ENCODE measurements around the gene FASN.

FASN gene

DNA sequence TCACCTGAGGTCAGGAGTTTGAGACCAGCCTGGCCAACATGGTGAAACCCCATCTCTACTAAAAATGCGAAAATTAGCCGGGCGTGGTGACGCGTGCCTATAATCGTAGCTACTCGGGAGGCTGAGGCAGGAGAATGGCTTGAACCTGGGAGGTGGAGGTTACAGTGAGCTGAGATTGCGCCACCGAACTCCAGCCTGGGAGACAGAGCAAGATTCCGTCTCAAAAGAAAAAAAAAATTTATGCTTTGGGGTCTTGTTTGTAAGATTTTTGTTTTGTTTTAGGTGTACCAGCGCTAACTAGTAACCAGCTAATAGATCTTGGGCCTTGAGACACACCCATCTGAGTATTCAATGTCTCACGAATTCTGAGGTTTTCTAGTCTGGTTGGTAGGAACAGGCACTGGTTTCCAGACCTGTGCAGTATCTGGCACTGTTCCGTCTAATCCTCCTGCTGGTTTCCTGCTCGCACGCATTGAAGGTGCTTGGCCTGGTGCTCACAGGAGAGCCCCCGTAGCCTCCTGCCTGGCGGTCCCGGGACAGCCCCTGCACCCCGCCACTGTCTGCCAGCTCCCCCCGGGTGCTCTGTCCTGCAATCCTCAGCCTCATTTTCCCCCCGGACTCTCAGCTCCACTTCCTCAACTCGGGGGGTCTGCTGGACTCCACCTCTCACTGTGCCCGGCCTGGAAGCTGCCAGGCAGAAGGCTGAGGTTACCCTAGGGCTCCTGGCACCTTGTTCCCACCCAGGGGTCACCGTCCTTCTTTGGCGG lies 21.8 kb downstream of the FASN start:
- DNase-seq (ENCODE audit: low spot score): no peak

DNA sequence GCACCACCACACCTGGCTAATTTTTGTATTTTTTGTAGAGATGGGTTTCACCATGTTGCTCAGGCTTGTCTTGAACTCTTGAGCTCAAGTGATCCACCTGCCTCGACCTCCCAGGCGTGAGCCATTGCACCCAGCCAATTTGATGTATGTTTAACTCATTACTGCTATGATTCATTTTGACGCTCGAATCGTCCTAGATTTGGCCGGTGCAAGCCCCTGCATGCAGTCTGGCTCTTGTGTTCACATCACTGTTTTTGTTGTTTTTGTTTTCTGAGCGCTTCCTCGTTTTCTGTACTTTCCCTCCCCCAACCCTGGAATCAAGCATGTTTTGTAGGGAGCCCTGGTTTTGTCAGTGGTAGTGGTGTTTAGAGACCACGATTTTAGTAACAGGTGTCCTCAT lies 24.6 kb downstream of the FASN start:
- DNase-seq (ENCODE audit: low spot score): no peak

DNA sequence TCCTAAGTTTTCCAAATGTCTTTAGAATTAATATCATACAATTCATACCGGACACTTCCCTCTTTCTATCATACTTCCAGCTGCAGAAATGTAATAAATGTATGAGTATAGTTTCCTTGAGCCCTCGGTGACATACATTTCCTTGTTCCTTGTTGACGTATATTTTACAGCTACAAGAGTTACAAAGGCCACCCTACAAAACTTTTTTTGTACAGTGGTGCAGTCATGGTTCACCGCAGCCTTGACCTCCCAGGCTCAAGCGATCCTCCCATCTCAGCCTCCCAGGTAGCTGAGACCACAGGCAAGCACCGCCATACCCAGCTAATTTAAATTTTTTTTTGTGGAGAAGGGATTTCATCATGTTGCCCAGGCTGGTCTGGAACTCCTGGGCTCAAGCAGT lies 25.2 kb downstream of the FASN start:
- DNase-seq (ENCODE audit: low spot score): no peak

DNA sequence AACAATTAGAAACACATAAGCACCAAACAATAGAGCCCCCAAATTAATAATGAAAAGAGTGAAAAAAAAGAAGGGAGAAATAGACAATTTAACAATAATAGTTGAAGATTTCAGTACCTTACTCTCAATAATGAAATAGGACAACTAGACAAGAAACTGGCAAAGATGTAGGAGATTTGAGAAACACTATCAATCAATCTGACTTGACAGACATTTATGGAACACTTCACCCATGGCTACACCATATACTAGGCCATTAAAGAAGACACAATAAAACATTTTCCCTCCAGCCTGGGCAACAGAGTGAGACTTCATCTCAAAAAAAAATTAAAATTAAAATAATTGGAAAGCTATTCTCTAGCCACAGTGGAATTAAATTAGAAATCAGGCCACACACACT lies 27.4 kb downstream of the FASN start:
- no peak for DNase-seq (ENCODE audit: low spot score)

DNA sequence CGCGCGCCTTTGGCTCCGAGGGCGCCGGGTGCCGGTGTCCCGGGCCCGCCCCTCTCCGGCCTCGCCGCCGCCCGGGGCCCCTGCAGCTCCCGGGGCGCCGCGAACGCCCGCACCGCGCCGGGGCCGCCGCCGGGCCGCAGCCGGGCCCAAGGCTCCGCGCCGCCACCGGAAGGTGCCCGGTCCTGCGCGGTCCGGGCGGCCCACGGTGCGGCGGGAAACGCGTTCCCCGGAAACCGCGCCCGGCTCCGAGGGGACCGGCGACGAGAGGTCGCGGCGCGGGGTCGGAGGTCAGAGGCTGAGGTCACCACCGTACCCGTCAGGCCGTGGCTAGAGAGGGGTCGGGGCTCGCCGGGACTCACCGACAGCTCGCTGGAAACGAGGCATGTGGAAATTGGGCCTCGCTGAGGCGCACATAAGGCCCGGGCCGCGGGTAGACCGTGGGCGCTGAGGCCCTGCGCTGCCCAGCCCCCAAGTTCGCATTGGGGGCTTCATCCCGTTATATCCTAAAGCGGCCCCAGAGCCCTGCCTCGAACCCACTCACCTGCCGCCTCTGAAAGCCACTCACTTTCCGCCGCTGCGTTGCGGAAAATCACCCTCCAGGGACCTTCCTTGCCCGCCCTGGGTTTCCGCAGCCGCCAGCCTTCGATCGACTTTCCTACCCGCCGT lies 32.3 kb downstream of the FASN start, which contains the start of gene DUS1L:
Gene DUS1L (minus strand): TSS at position 167 of the 666 bp plus-strand sequence. CDS start 745 bp downstream, outside the sequence.
- DNase-seq (ENCODE audit: low spot score): peak; percentile 19

DNA sequence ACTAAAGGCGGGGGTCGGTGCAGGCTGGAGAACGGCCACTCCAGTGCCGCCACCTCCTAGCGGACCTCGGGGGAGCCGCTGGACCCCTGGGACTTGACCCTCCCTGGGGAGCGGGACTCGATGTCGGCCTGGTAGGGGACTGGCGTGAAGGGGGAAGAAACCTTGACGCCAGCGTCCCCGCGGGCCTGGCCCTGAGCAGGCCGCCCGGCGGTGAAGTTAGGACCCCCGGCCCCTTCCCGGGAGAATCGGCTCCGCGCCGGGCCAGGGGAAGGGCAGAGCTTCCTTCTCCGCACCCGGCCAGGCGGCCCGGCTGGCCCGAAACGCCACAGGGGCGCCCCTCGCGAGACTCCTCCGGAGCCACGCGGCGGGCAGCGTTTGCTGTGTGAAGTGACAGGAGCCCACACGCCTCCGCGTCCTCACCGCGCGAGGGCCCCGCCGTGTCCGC lies 32.8 kb downstream of the FASN start:
- DNase-seq (ENCODE audit: low spot score): no peak

DNA sequence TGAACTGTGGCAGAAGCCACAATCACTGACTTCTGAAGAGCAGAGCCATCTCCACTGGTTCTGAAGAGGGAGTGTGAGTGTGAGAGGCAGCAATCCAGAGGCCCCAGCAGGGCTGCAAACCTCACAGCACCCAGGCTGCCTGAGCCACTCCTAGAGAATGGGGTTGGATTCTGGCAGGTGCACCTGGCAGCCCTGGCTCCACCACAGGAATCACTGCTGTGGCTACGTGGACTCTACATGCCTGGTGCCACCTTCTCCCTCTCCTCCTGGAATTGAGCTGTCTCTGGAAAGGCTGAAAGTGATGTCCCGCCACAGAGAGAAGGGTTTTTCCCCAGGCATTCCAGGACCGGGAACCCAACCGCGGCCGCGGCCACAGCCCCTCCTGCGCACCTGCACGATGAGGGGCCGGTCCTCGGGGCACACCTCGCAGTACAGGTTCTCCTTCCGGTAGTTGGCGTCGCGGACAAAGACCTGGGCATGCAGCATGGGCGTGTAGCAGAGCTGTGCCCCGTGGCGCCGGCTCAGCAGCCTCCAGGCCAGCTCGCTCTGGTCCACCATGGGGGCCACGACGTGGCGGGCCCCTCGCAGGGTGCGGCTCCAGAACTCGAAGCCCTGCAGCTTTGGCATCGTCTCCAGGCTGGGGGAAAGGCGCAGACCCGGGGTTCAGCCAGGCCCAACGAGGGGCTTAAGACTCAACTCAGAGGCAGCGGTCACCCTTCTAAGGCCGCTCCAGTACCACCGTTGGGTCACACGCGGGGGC lies 33.4 kb downstream of the FASN start:
- peak; percentile 57 for DNase-seq (ENCODE audit: low spot score)

DNA sequence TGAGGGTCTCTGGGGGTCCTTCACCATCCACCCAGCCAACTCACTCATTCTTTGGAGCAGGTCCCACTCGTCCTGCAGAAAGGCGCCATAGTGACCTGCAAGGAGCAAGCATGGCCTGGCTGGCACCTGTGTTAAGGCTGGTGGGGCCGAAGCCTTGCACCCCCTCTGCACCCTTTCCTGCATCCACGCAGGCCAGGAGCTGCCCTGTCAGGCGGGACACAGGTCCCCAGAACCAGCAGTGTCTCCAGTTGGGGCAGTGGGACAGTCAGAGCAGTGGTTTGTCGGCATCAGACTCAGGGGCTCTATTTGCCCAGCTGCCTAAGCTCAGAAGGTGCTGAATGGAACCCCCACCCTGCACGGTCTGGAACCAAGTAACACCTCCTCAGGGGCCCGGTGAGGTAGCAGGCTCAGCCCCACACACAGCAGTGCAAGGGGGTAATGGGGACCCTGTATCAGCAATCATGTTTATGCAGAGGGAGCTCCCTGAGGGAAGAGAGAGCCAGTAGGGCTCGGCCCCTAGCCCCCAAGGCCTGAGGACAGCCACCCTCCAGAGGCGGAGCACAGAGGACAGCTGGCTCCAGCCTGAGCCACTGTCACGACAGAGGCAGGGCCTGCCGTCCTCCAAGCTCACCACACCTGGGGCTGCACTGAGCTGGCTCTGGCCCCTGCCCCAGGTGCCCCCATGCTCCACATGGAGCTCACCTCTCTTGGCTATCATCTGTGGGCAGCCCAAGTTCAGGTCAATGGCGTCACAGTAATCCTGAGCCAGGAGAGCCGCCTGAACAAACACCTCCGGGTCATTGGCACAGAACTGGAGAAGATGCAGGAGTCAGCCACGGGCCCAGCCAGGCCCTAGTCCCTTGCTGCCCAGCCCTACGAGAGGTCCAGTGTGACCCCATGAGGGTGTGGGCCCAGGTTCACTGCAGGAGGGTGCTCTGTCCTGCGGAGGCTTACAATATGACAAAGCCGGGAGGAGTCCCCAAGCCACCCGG lies 34.3 kb downstream of the FASN start:
- no peak for DNase-seq (ENCODE audit: low spot score)

DNA sequence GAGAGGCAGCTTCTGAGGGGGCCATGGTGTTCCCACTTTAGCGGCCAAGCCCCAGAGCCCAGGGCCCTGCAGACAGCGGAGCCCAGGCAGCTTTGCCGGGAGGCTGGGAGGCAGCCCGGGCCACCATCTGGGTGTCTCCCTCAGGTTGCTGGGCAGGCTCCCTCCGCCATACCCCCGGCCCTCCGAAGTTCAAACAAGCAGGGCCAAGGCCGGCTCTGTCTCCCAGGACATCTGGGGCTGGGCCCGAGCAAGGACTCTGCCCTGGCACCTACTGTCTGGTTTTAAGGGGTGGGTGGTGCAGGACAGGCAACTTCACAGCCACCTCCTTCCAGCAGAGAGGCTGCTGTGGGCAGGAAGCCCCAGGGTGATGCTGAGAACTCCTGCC lies 35.1 kb downstream of the FASN start:
- no peak for DNase-seq (ENCODE audit: low spot score)

DNA sequence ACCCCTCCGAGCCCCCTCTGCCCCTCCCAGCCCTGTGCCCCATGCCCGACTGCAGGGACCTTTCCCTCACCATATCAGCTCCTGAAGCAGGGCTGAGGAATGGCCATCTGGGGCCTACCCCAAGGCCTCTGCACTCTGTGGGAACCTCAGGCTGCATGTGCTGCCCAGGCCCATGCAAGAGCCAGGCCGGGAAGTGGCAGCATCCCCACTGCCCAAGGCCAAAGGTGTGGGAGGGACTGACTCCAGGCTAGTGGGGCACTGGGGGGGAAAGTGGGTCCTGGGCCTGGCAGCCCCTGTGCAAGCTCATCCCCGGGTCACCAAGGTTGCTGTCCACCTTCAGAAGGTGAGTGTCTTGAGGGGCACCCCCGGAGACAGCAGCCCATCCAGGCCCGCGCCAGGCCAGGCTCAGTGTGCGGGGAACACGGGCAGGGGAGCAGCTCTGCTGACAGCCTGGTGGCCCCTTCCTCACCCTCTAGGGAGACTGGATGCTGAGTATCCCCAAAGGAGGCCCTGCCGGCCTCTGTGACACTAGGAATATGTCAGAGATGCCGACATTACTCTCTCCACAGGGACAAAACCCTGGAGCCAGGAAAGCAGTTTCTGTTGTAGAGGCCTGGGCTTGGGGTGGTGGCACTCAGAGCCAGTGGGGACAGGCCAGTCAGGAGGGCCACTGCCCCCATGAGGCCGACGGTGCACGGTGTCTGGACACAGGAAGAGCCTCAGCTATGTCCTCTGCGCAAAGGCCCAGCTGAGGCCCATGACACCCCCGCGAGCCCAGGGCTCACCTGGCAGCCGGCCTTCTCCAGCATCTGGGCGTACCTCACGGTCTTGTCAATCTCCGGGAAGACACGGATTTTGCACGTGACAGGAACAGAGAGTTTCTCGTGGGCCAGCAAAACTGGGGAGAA lies 35.7 kb downstream of the FASN start:
- no peak for DNase-seq (ENCODE audit: low spot score)

DNA sequence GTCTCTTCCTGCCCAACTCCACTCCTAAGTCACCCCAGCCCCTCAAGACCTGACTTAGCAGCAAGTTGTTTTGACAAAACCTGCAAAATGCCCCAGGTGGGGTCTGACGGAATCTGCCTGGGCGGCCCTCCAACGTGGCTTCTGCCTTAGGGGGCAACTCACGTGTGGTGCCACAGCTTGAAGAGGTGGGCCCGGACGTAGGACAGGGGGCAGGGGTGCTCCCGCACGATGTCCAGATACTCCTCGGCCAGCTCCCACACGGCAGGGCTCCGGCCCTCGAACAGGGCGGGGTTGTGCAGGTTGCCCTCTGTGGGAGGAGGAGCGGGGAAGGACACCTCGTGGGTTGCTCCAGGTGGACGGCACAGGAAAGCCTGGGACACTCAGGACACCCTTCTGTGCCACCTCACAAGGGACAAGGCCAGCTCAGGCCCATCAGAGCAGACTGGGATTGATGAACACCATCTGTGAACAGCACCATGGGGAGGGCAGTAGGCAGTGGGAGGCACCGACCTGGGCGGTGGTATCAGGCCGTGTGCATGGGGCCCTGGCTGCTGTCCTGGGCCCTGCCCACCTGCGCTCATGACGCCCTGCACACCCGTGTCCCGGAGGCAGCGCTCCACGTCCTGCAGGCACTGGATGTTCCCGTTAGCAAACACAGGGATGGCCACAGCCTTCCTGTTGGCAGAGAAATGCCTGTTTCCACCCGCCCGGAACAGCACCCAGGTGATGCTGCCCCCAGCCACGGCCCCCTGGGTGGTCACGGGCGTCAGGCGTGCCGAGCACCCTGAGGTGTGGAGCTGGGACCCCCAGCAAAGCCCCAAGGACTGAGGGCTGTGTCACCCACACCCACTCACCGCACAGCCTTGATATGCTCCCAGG lies 36.8 kb downstream of the FASN start:
- no peak for DNase-seq (ENCODE audit: low spot score)

DNA sequence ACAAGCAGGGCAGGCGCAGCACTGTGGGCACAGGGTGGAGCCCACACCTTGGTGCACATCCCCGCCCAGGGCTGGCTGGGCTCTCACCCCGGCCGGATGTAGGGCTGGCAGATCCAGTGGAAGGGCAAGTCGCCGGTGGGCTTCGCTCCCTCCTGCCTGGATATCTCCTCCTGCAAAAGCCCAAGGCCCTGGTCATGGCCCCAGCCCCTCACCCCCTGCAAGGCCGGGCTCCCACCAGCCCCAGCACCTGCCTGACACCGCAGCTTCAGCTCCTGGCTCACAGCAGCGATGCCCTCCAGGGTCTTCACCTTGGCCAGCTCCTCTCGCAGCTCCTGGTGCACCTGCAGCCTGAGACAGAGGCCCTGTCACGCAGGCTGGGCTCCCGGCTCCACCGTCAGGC lies 37.4 kb downstream of the FASN start:
- no peak for DNase-seq (ENCODE audit: low spot score)

DNA sequence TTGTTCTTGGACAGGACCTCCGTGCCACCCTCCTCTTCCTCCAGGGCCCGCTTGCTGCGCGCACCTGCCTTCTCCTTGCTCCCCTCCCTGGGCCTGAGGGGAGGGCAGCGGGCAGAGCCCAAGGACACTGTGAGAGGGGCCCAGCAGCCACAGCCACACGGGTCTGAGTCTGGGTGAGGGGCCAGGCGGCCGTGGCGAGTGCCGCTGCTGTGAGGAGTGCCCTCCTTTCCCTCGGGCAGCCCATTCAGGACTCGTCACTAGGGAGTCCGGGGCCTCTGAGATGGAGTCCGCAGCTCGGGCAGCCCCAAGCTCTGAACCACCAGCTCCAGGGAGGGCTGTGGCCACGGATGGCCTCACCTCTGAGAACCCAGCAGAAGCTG lies 38.0 kb downstream of the FASN start:
- DNase-seq (ENCODE audit: low spot score): no peak

DNA sequence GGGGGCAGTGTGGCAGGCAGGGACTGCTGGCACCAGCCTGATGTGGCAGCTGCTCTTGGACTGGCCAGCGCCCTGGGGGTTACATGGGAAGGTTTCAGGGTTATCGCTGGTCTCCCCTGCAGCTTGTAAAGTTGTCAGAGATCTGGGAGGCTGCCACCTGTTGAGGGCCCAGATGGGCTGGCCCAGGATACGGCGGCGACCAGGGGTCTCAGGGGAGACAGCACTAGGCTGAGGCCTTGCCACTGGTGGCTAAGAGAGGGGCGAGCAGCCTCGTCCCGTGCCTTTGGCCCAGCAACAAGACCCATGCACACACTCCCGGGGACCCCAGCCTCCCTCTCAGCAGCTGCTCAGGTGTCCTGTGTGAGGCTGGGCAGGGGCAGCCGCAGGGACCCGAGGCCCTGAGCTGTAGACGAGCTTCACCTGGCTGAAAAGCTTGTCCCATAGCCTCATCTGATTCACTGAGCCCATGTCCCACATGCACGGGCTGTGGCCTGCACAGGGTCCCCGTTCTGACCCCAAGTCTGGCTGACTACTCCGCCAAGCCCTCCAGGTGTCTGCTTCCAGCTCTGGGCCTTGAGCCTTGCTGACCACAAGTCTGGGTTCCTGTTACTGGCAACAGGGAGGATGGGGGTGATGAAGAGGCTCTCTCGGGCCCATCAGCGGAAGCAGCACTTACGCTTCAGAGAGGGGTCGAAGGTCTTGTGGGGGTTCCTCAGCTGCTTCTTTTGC lies 38.6 kb downstream of the FASN start:
- DNase-seq (ENCODE audit: low spot score): no peak

DNA sequence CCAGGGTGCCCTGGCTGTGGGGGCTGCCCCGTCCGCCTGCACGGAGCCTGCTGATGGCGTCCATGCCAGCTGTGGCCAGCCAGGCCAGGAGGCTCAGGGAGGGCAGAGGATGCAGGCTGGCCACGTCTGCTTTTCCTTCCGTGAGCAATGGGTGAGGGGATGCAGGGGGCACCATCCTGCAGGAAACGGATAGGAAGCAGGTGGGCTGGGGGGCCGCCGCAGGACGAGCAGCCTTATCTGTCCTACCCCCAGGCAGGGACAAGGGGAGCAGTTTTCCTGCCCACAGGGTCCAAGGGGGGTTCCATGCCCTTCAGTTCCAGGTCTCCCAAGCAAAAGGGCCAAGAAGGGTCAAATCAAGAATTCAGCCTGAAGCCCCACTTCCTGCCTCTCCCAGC lies 39.2 kb downstream of the FASN start:
- DNase-seq (ENCODE audit: low spot score): no peak

DNA sequence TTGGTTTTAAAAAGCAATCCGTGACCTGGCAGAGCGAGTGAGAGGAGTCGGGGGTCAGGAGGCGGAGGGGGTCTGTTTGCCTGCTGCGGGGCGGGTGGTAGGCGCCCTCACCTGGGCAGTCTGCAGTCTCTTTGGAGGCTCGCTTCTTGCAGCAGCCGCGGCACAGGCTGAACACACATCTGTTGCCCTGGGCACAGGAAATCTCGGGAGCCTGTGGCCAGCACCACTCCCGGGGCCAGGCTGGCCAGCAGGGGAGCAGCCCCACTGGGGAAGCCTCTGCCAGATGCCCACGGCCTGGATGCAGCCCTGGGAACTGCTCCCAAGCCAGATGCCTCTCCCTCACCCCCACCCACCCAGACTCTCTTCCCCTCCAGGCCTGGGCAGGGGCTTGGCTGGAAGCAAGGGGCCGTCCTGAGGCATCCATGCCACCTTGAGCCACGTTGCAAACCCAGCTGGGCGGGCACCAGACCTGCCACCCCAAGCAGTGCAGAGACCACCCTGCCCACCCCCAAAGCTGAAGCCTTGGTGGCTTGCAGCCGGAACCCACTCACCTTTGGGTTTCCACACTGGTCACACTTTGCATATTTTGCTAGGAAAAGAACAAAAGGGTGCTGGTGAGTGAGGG lies 39.7 kb downstream of the FASN start:
- no peak for DNase-seq (ENCODE audit: low spot score)

DNA sequence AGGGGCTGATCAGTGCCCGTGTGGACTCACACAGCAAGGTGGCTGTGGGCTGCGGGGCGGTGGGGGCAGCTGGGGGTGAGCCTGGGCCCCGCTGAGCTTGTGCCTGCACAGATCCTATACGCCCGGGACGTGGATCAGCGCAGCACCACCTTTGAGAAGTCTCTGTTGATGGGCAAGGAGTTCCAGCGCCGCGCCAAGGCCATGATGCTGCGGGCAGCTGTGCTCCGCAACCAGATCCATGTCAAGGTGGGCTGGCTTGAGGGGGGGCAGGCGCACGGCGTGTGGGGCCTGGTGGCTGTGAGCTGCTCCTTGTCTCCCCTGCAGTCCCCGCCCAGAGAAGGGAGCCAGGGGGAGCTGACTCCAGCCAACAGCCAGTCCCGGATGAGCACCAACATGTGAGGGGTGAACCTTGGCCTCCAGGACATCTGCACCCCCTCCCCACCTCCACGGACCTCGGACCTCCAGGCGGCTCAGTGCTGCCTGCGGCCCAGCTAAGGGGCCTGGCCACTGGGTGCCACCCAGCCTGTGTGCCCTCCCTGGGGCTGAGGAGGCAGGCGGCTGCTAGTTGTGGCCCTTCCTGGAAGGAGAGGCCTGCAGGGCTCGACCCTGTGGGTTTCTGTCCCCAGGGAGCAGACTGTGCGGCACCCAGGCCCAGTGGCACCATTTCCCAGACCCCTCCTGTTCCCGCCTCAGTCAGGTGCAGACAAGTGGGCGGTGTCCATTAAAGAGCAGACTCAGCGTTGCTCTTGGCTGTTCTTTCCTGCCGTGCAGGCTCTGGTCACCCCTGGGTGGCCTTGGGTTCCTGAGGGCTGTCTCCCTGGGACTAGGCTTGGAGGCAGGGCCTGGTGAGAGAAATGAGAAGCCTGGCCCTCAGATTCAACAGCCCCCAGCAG lies 41.1 kb downstream of the FASN start:
- DNase-seq (ENCODE audit: low spot score): no peak

Data from SW480 (cell line).